CD4-positive, alpha-beta T cell treated with Interleukin-15 for 1 hour (primary cell): Measurements from ENCODE around the gene KLHL29.

Source experiments
- DNase-seq: peaks from one replicate; pipeline ENCODE4 v3.0.0-alpha.2; 2020

The KLHL29 gene

GRCh38 chr2:23599667-23600066, 214.7 kb downstream of the KLHL29 start:
- no peak for DNase-seq

- DNase-seq, result no peak
Observed at GRCh38 chr2:23600346-23600745, 215.4 kb downstream of the KLHL29 start.

GRCh38 chr2:23601301-23601965, 216.5 kb downstream of the KLHL29 start:
- no peak for DNase-seq

GRCh38 chr2:23602116-23602515, 217.1 kb downstream of the KLHL29 start:
- DNase-seq, result no peak

- no peak for DNase-seq
Observed at GRCh38 chr2:23603156-23603555, 218.2 kb downstream of the KLHL29 start.

GRCh38 chr2:23603581-23603980, 218.6 kb downstream of the KLHL29 start:
- DNase-seq, result no peak

- DNase-seq, result no peak
Observed at GRCh38 chr2:23604731-23605130, 219.8 kb downstream of the KLHL29 start.

- no peak for DNase-seq
Observed at GRCh38 chr2:23605236-23605635, 220.3 kb downstream of the KLHL29 start.

- DNase-seq, result no peak
Observed at GRCh38 chr2:23606196-23606595, 221.2 kb downstream of the KLHL29 start.

- DNase-seq, result no peak
Observed at GRCh38 chr2:23606968-23607367, 222.0 kb downstream of the KLHL29 start.

- DNase-seq, result no peak
Observed at GRCh38 chr2:23607925-23608324, 222.9 kb downstream of the KLHL29 start.

GRCh38 chr2:23609254-23609653, 224.3 kb downstream of the KLHL29 start:
- no peak for DNase-seq

- DNase-seq, result no peak
Observed at GRCh38 chr2:23611839-23612238, 226.9 kb downstream of the KLHL29 start.

- DNase-seq, result no peak
Observed at GRCh38 chr2:23614701-23615100, 229.7 kb downstream of the KLHL29 start.

GRCh38 chr2:23615216-23616020, 230.4 kb downstream of the KLHL29 start:
- DNase-seq, result no peak

- DNase-seq, result no peak
Observed at GRCh38 chr2:23616630-23617029, 231.7 kb downstream of the KLHL29 start.

GRCh38 chr2:23617167-23617810, 232.3 kb downstream of the KLHL29 start:
- DNase-seq, result no peak

- DNase-seq, result no peak
Observed at GRCh38 chr2:23617811-23618215, 232.8 kb downstream of the KLHL29 start.

GRCh38 chr2:23618265-23618664, 233.3 kb downstream of the KLHL29 start:
- no peak for DNase-seq

GRCh38 chr2:23618794-23619530, 234.0 kb downstream of the KLHL29 start:
- DNase-seq, result no peak

GRCh38 chr2:23619941-23620340, 235.0 kb downstream of the KLHL29 start:
- no peak for DNase-seq

- DNase-seq, result no peak
Observed at GRCh38 chr2:23620841-23621341, 235.9 kb downstream of the KLHL29 start.

GRCh38 chr2:23621616-23622015, 236.6 kb downstream of the KLHL29 start:
- DNase-seq, result no peak
